HG03103 (cell line): ENCODE measurements around the gene FDX1.

Source experiments
- ATAC-seq: cut with Tn5 transposase; IDR thresholded peaks from one replicate; pipeline ENCODE4 v1.9.1; 2021; ENCODE audit warnings: low read depth; ENCODE audit not compliant: unreplicated experiment

The FDX1 gene

DNA sequence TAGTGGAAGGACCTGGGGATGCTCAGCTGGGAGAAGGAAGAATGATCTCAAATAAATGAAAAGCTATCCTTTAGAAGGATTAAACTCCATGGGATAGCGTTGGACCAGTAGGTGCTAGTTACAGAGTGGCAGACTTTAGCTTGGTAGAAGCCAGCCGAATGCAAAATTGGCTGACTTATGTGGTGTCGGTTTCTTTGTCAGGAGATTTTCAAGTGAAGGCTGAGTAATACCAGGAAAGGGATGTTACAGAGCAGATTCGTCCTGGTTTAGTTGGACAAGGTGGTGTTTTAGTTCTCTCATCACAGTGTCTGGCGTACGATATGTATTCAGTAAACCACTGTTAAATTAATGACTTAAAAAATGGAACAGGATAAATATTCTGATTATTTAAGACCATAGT, 26.0 kb downstream of the FDX1 start:
- no peak for ATAC-seq

DNA sequence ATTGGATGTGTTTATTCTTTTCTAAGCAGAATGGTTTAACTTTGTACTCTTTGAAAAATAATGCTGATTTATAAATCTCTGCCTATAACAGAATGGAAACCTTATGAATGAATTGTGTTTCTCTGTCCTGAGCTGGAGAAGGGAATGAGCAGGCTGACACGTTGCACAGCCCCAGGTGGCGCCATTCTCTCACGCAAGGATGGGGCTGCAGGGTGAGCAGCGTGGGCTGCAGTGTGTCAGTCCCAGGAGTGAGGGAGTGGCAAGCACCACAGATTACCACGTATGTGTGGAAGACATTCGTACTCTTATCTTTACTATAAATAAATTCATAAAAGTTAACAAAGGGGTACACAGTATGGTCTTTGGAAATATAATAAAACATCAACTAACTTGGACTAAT, 33.4 kb downstream of the FDX1 start:
- no peak for ATAC-seq

DNA sequence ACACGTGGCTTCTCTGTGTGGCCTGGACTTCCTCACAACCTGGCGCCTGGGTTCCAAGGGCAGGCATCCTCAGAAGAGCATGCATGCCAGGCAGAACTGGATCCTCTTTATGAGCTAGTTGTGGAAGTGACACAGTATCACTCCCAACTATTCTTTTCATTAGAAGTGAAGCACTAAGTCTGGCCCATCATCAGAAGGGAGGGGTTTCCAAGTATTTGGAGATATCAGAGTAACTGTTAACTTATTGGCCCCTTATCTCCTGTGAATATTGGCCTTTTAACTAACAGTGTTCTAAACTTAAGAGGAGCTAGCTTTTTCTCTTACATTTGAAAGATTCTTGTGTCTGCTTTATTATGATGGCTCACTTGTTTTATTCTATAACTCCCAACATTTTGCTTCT, 35.5 kb downstream of the FDX1 start:
- ATAC-seq, result no peak

DNA sequence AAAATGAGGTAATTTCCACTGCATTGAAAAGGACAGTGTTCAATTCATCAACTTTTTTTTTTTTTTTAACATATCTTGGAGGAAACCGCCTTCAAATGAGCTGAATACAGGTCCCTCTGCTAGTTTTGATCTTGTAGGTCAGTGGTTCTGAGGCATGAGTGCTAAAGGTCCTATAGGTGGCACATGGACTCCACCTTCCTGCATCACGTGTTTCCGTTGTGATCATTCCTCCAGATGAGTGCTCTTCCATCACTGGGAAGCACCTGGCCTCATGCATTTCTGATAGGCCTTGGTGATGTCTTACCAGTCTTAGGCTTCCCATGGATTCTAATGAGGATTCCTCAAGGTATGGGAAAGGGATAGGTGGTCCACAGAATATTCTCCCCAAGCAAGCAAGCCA, 37.8 kb downstream of the FDX1 start:
- ATAC-seq, result no peak

DNA sequence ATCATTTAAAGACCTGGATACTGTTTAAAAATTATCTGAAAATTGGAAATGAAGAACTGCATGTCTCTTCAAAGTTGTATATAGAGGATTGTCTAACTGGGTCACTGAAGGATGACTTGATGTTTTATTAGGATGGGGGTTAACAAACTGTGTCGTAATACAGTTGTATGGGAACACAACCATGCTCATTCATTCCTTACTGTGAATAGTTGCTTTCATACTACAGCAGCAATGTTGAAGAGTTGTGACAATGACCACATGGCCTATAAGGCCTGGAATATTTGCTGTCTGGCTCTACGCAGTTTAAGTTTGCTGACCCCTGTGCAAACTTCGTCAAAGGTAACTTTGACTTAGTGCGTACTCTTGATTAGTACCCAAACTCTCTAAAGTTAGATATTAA, 38.4 kb downstream of the FDX1 start:
- no peak for ATAC-seq

DNA sequence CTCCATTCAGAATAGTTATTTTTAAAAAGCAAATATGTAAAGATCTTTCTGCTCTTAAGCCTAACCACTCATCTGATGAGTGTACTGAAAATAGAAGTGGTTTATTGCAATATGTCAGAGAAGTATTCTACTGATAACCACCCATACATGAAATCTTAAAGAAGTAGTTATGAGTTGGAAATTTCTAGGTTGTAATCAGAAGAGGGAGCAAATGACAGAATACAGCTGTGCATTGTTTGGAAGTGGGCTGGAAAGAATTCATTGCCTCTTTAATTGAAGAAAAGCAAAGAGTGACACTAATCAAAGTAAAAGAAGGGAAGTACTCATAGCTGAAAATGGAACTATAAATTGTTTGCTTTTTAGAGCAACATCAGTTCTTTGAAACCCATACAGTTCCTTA, 39.4 kb downstream of the FDX1 start:
- ATAC-seq, result no peak

DNA sequence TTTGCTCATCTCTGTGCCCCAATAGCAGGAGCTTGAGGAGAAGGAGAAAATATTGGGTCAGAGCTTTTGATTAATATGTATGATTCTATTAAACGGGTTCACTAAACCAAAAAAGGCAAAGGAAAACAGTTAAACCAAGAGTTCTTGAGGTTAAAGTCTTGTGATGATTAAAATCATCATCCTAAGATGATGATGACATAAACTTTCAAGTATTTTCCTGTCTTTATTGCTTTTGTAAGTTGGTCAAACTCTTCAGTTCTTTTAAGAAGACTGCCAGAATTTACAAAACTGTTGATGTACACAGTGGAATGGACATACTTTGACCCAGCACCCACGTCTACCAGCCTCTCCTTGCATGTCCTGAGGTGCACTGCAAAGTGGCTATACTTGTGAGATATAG, 41.0 kb downstream of the FDX1 start:
- ATAC-seq, result no peak

DNA sequence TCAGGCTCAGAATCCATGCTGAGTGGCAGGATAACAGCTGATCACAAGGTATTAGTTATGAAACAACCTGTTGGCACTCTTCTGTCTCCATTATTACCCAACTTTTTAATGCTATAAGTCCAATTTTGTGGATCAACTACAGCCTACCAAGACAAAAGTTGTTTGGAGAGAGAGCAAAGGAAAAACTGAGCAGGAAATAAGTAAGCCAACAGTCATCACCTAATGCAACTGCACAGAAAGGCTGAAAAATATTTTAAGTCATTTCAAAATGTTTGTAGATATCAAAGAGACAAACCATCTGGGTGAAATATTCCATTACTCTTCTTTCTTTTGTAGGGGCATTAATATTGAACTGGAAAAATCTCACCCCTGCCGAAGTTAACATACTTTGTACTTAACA, 41.6 kb downstream of the FDX1 start:
- no peak for ATAC-seq

DNA sequence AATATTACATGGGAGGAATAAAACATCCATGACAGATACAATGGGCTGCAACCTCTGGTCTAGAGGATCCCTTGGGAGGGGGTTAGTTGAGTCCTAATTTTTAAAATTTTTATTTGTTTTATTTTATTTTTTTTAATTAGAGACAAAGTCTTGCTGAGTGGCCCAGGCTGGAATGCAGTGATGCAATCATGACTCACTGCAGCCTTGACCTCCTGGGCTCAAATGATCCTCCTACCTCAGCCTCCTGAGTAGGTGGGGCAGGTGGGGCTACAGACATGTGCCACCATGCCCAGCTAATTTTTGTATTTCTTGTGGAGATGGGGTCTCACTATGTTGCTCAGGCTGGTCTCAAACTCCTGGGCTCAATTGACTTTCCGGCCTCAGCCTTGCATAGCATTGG, 43.1 kb downstream of the FDX1 start:
- ATAC-seq, result no peak

DNA sequence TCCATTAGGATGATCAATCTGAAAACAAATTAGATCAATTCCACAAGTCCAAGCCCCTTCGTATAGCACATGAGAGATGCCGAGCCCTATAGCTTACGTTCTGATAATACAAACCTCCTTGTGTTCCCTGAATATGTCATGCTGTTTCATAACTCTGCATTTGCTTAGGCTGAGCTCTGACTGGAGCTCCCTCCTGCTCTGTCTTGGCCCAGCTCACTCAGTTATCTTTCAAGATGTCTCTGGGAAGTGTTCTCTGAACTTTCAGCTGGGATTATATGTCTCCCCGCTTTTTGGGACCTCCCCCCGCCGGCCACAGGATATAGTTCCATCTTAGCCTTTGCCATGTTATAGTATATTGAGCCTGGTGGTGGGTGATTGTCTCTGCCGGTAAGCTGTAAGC, 44.0 kb downstream of the FDX1 start:
- no peak for ATAC-seq

DNA sequence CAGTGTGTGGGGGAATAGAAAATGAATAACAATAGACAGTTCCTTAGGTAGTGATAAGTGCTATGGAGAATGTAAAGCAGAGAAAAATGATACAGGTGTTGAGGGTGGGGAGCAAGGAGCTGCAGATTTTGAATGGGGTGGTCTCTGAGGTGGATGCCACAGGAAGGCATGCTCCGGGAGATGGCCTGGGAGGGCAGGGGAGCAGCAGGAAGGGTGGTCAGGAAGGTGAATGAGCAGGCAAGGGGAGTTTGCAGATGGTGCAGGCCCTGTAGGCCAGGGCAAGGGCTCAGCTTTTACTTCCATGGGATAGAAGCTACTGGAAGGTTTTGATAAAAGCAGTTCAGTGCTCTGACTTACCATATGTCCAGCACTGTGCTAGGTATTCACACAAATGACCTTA, 44.8 kb downstream of the FDX1 start:
- no peak for ATAC-seq

DNA sequence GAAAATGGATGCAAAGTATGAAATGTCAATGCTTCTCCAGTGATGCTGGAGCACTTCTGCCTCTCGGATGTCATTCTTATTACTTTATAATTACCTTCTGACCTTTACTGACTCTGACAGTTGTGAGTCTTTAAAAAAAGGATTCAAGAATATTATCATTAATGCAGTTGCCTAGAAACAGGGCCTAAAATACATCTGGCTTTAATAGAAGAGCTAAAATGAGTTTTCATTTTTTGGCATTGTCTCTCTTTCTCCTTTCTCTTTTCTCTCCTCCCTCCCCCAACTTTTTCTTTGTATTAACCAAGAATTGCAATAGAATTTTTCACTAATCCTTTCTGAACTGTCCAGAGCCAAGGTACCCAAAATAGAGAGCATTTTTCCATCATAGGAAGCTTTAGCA, 45.9 kb downstream of the FDX1 start:
- ATAC-seq, result no peak

DNA sequence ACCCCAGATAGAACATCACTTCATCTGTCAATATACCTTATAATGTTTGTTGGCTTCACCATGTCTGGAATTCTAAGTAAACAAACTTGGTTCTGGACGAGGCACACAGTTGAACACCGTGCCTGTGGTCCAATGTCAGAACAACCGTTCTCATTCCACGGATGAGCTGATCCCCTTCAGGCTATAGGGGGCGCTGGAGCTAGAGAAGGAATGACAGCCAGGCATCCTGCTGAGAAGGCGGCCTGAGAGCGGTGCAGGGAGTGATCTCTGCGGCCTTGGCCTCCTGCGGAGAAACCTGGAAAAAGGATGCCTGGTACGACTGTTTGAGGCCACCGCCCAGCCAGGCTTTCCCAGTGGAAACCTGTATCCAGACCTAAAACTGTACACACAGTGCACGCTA, 48.7 kb downstream of the FDX1 start:
- ATAC-seq, result no peak

DNA sequence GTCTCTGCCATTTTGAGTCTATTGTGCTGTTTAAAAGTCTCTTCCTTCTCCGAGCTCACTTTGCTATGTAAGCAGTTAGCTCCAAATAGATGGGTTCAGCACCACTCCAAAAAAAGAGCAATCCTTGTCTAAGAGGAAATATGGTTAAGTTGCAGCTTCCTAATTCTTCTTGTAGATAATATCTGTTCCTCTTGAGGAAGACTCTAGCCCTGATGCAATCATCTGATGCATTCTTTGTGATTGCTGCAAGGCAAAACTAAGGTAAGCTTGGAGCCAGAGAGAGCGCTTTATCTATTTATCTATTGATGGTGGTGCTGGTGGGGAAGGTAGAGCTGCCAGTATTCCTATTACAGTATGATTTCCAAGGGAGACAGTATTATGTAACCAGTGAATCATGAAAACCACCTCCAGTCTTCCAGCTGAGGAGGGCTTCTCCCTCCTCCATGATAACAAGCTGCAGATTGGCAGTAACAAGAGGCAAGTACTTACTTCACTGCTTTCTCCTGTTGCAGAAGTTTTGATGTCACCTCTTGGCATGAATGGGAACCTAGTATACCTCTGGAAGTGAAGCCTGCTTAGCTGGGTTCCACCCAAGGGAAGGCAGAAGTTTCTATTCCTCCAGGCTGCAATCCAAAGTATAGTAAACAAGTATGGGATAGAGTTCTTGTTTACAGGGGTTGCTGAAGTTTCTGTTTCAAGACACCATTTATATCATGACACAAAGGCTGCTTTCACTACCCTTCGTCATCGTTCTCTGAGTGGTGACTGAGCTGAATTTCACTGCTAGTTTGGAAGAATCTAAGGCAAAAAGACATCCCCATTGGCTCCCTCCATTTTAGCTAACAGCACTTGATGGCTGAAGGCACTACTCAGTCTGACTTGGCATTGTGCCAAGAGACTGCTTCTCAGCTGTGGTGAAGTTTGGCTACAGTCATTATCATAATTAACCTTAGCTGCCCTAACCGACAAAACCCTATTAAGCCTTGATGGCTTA, 49.7 kb downstream of the FDX1 start:
- no peak for ATAC-seq

DNA sequence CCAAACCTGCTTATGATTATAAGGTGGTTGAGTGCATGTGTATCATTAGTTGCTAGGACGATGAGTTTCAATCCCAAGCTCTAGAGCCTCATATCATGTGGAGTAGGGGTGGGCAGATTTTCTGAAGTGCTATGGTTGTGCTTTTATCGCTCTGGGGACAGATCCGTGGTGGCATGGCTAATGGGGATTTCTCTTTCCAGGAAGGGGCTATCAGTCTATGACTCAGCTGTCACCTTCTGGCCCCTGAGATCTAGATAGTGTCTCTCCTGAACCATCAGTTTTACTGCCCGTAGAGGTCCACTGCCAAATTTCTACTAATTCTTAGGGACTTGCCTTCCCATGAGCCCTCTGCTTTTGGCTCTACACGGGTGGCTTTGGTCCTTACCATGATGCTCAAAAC, 51.8 kb downstream of the FDX1 start:
- no peak for ATAC-seq

DNA sequence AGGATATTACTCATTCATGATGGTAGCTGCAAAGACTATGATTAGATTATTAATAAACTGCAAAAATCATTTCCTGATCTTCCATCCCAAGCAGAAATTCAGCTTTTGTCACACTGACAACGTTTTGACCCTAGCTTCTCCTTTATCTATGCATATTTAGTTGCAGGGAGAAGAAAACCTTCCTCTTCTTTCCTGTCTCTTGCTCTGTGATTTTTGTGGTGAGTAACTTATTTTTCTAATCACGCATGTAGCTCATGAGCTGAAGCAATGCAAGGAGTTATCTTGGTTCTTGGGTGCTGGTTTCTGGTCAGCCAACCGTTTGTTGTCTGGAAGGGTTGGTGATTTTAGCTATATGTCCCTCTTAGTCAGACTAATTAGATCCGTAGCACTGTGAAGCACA, 56.4 kb downstream of the FDX1 start:
- ATAC-seq, result no peak

DNA sequence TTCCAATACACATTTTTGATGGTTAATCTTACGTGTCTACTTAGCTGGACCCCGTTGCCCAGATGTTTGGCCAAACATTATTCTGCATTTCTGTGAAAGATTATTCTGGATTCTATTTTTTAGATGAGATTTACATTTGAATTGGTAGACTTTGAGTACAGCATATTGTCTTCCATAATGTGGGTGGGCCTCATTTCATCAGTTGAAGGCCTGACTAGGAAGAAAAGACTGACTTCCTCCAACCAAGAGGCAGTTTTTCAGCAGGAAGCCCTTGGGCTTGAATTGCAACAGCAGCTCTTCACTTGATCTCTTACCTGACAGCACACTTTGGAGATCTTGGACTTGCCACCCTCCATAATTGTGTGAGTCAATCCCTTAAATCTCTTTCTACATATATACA, 58.7 kb downstream of the FDX1 start:
- ATAC-seq, result no peak

DNA sequence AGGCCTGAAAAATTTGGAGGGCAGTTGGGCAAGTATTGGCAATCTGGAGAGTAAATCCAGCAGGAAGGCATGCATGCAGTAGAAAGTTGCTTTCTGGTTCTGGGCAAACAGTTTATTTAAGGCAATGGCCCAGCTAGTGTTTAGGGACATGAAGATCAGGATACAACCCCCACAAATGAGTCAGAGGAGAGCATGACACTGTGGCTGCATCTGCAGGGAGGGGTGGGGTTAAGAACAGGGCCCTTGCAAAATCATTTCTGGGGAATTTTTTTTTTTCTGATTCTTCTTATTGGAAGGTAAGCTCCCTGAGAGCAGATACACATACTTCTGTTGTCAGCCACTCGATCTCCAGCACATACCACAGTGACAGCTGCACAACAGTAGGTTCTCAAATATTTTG, 61.1 kb downstream of the FDX1 start:
- ATAC-seq, result no peak

DNA sequence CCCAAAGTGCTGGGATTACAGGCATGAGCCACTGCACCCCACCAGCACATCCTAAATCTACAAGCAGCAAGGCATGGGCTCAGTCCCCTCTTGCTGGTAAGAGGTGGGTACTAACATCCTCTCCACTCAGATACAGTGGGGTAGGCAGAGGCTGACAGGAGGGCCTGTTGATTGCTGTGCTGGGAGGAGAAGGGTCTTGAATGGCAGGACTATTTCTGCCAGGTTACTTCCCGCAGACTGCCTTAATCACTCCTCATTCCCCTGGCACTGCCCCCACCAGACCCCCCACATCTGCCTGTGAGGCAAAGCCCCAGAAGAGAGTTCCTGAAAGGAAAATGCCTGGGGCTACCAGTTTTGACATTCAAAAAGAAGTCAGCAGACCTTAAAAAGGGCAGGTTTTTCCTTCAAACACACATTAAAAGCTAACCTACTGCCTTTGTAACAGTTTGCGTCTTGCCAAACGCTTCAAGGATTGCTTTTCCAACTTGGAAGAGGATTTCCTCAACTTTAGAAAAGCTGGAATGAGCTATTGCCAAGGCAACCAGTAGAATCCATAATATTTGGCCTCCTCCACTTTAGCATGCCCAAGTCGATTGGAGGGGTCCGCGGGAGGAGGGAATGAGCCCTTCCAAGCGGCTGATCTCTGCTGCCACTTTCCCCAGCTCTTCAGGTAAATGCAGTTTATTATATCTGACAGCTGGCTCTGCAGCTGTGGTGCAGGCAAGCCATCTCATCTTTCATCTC, 62.0 kb downstream of the FDX1 start:
- ATAC-seq, result no peak

DNA sequence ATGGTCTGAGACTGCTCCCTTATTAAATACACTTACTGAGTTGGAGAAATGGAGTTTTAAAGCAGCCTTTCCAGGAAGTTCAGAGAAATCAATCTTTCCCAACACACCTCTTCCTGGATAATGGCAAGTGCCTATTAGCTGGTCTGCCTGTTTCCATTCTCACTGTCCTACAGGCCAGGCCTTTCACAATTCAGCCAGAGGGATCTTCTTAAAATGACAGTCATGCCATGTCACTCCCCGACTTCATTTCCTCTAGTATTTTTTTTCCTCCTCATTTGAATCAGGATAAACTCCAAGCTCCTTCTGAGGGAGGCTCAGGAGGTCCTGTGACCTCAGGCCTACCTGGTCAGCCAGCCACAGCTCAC, 62.6 kb downstream of the FDX1 start:
- ATAC-seq, result no peak

DNA sequence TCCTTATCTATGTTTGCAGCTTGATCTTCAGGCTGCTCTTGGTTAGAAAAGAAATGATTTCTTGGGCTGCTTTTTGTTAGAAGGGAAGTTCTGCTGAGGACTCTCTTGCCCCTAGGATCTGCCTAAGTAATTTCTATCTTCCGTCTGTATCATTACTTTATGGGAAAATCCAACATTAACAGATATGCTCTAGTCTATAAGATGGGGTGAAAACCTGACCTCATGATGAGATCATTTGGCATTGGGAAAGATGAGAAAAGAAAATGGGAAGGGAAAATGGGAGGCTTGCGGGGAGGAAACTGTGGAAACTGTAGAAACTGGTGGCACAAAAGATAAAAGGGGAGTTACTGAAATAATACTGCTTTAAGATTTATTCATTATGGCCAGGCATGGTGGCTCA, 63.6 kb downstream of the FDX1 start:
- no peak for ATAC-seq
